Subcutaneous abdominal adipose tissue (tissue), 5 donors: ENCODE results near the gene ACADM.
"Not testable (repeated sequence)": the region's sequence is repeated elsewhere in the genome, so short reads cannot be mapped to it uniquely, and the experiment has no call there.

Experiments used
- H3K27ac ChIP-seq: one replicate; pipeline ENCODE4 v1.7.0; 2013; ENCODE audit warnings: low read depth, mild to moderate bottlenecking, inconsistent platforms, low read length, moderate library complexity
- H3K27me3 ChIP-seq, 5 donors: one replicate each; pipeline ENCODE4 v1.7.0; 2013; ENCODE audit warnings: low read length in 5 of 5, inconsistent platforms in 1 of 5; ENCODE audit not compliant: control insufficient read depth in 5 of 5, insufficient read depth in 4 of 5
- H3K36me3 ChIP-seq, 5 donors: one replicate each; pipeline ENCODE4 v1.7.0; 2013; ENCODE audit warnings: low read length in 5 of 5; ENCODE audit not compliant: control insufficient read depth in 5 of 5, insufficient read depth in 5 of 5
- H3K4me1 ChIP-seq, 5 donors: one replicate each; pipeline ENCODE4 v1.7.0; 2013; ENCODE audit warnings: low read length in 5 of 5, mild to moderate bottlenecking in 3 of 5, moderate library complexity in 1 of 5; ENCODE audit not compliant: control insufficient read depth in 5 of 5, insufficient read depth in 5 of 5
- H3K4me3 ChIP-seq, 5 donors: one replicate each; pipeline ENCODE4 v1.7.0; 2013; ENCODE audit warnings: low read length in 5 of 5, low read depth in 1 of 5
- H3K9ac ChIP-seq, 5 donors: one replicate each; pipeline ENCODE4 v1.7.0; 2013; ENCODE audit warnings: low read length in 5 of 5, mild to moderate bottlenecking in 4 of 5, moderate library complexity in 3 of 5
- H3K9me3 ChIP-seq, 5 donors: one replicate each; pipeline ENCODE4 v1.7.0; 2013; ENCODE audit warnings: low read length in 5 of 5; ENCODE audit not compliant: control insufficient read depth in 5 of 5
- donor health status: healthy.
- donor health status: healthy.
- donor health status: healthy.
- donor health status: healthy.
- donor health status: healthy.

The ACADM gene

GRCh38 chr1:75730432-75730831 lies 5.9 kb downstream of the ACADM start:
- Histone ChIP-seq H3K9me3 (no peaks in the 10 kb centered on the region), H3K4me1 (peaks cover 1 to 28% (median 12%) of the 10 kb centered on the region in 5 donors), H3K4me3 (no peak overlapping the region), H3K27me3 (no peaks in the 10 kb centered on the region), H3K27ac (no peak overlapping the region), H3K9ac (no peak overlapping the region), H3K36me3 (peaks cover 18 to 26% (median 21%) of the 10 kb centered on the region in 5 donors)

DNA sequence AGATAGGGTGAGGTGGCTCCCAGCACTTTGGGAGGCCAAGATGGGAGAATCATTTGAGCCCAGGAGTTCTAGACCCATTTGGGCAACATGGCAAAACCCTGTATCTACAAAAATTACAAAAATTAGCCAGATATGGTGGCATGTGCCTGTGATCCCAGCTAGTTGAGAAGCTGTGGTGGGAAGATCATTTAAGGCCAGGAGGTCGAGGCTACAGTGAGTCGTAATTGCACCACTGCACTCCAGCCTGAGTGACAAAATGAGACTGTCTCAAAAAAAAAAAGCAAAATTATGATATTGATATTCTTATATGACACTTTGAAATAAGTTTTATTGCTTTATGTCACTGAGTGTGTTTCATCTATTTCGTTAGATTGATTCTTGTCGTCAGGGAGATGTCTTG lies 7.4 kb downstream of the ACADM start:
- Histone ChIP-seq H3K4me3 (no peak overlapping the region), H3K9ac (no peak overlapping the region), H3K36me3 (peaks cover 24 to 37% (median 25%) of the 10 kb centered on the region in 5 donors), H3K9me3 (no peaks in the 10 kb centered on the region), H3K27ac (no peak overlapping the region), H3K27me3 (no peaks in the 10 kb centered on the region), H3K4me1 (peaks cover 0 to 14% (median 0%) of the 10 kb centered on the region in 5 donors)

- H3K27me3 ChIP-seq: no peaks in the 10 kb centered on the region
- H3K9ac ChIP-seq: no peak overlapping the region
- peaks cover 0 to 6% (median 0%) of the 10 kb centered on the region in 5 donors for H3K4me1 ChIP-seq
- no peak overlapping the region for H3K27ac ChIP-seq
- H3K4me3 ChIP-seq: no peak overlapping the region
- no peaks in the 10 kb centered on the region for H3K9me3 ChIP-seq
- peaks cover 24 to 43% (median 28%) of the 10 kb centered on the region in 5 donors for H3K36me3 ChIP-seq
Observed at GRCh38 chr1:75732703-75733102, 8.2 kb downstream of the ACADM start.

- no peaks in the 10 kb centered on the region for H3K9me3 ChIP-seq
- no peaks in the 10 kb centered on the region for H3K27me3 ChIP-seq
- no peaks in the 10 kb centered on the region for H3K4me1 ChIP-seq
- no peak overlapping the region for H3K27ac ChIP-seq
- H3K9ac ChIP-seq: no peak overlapping the region
- H3K4me3 ChIP-seq: no peak overlapping the region
- H3K36me3 ChIP-seq: peaks cover 24 to 45% (median 28%) of the 10 kb centered on the region in 5 donors
Observed at GRCh38 chr1:75733661-75734060, 9.2 kb downstream of the ACADM start.

- Histone ChIP-seq H3K36me3 (peaks cover 37 to 58% (median 48%) of the 10 kb centered on the region in 5 donors), H3K9ac (no peak overlapping the region)
Observed at GRCh38 chr1:75736016-75736415, 11.5 kb downstream of the ACADM start.

DNA sequence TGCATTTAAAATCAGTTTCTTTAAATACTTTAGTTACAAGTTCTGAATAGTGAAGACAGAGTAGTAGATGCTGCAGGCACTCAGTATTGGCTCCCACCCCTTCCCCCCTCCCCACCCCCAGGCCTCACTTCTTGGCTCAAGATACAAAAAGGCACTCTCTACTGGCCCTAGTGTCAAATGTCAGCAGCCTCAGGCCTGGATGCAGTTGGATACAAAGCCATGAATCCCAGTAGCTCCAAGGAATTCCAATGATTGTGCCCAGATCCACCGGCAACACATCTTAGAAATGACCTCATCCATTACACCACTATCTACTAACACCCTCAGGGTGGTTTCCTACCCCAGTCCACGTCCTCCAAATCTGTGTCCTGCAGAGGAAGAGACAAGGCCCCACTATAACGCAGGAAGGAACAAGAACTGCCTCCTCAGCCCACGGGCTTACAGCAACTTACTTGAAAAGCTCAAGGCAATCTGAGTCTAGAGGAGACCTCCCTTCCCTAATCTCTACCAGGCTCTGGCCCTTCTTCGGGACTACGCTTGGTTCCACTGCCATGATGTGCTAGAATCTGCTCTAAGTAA lies 17.6 kb downstream of the ACADM start:
- Histone ChIP-seq H3K4me3 (no peak overlapping the region), H3K4me1 (no peaks in the 10 kb centered on the region)

More at GRCh38 chr1:75736016-75736415, 11.5 kb downstream of the ACADM start:
- Histone ChIP-seq H3K4me1 (no peaks in the 10 kb centered on the region), H3K27me3 (no peaks in the 10 kb centered on the region), H3K27ac (no peak overlapping the region), H3K9me3 (no peaks in the 10 kb centered on the region), H3K4me3 (no peak overlapping the region)

DNA sequence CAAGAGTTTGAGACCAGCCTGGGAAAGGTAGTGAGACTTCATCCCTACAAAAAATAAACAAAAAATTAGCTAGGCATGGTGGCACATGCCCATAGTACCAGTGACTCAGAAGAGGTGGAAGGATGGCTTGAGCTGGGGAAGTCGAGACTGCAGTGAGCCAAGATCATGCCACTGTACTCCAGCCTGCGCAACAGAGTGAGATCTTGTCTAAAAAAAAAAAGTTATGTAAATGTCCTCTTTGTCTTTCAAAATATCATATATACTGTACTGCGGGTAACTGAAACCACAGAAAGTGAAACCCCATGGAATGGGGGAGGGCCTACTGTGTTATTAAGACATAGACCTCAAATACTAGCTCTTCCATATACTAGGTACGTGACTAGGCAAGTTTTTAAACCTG lies 20.8 kb downstream of the ACADM start:
- Histone ChIP-seq H3K36me3 (peaks cover 23 to 48% (median 41%) of the 10 kb centered on the region in 5 donors), H3K27ac (no peak overlapping the region), H3K9ac (no peak overlapping the region), H3K4me1 (no peaks in the 10 kb centered on the region), H3K4me3 (no peak overlapping the region), H3K9me3 (no peaks in the 10 kb centered on the region), H3K27me3 (no peaks in the 10 kb centered on the region)

More for the DNA sequence above, 17.6 kb downstream of the ACADM start:
- H3K27ac ChIP-seq: no peak overlapping the region
- H3K9me3 ChIP-seq: no peaks in the 10 kb centered on the region
- peaks cover 28 to 63% (median 51%) of the 10 kb centered on the region in 5 donors for H3K36me3 ChIP-seq
- no peak overlapping the region for H3K9ac ChIP-seq
- H3K27me3 ChIP-seq: no peaks in the 10 kb centered on the region

DNA sequence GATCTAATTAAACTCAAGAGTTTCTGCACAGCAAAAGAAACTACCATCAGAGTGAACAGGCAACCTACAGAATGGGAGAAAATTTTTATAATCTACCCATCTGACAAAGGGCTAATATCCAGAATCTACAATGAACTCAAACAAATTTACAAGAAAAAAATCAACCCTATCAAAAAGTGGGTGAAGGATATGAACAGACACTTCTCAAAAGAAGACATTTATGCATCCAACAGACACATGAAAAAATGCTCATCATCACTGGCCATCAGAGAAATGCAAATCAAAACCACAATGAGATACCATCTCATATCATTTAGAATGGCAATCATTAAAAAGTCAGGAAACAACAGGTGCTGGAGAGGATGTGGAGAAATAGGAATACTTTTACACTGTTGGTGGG lies 32.7 kb downstream of the ACADM start:
- not testable (repeated sequence) for H3K9me3 ChIP-seq, H3K27me3 ChIP-seq, H3K4me3 ChIP-seq, H3K4me1 ChIP-seq, H3K27ac ChIP-seq, H3K9ac ChIP-seq
- H3K36me3 ChIP-seq: peaks cover 22 to 37% (median 34%) of the 10 kb centered on the region in 5 donors

GRCh38 chr1:75758543-75758942 lies 34.0 kb downstream of the ACADM start:
- H3K9ac ChIP-seq, H3K27me3 ChIP-seq, H3K9me3 ChIP-seq, H3K4me1 ChIP-seq, H3K4me3 ChIP-seq, H3K27ac ChIP-seq: not testable (repeated sequence)
- peaks cover 15 to 30% (median 25%) of the 10 kb centered on the region in 5 donors for H3K36me3 ChIP-seq

GRCh38 chr1:75764057-75764655 lies 39.6 kb downstream of the ACADM start:
- no peaks in the 10 kb centered on the region for H3K4me1 ChIP-seq
- no peaks in the 10 kb centered on the region for H3K27me3 ChIP-seq
- H3K4me3 ChIP-seq: no peak overlapping the region
- peaks cover 3 to 25% (median 8%) of the 10 kb centered on the region in 5 donors for H3K36me3 ChIP-seq
- no peak overlapping the region for H3K9ac ChIP-seq
- no peaks in the 10 kb centered on the region for H3K9me3 ChIP-seq
- H3K27ac ChIP-seq: no peak overlapping the region
